Activated naive CD8-positive, alpha-beta T cell (primary cell): ENCODE measurements around the gene IFT43.

Source experiments
- H3K27ac Mint-ChIP-seq: one replicate; pipeline ENCODE4 v1.8.0; 2021; ENCODE audit warnings: mixed read lengths
- H3K27me3 Mint-ChIP-seq: one replicate; pipeline ENCODE4 v1.8.0; 2021; ENCODE audit warnings: mixed read lengths
- H3K36me3 Mint-ChIP-seq: one replicate; pipeline ENCODE4 v1.8.0; 2021; ENCODE audit warnings: mixed read lengths
- H3K4me1 Mint-ChIP-seq: one replicate; pipeline ENCODE4 v1.8.0; 2021; ENCODE audit warnings: low read depth, mixed read lengths
- H3K4me3 Mint-ChIP-seq: one replicate; pipeline ENCODE4 v1.8.0; 2021; ENCODE audit warnings: mild to moderate bottlenecking, mixed read lengths
- H3K9me3 Mint-ChIP-seq: one replicate; pipeline ENCODE4 v1.8.0; 2021; ENCODE audit warnings: low read depth, mixed read lengths

The IFT43 gene

GRCh38 chr14:75985618-75986438 is at the start of gene IFT43:
TSS of gene IFT43 (plus strand) at chr14:75985763. CDS start at chr14:75985787, 24 bp downstream.
- H3K27me3 Mint-ChIP-seq: no peaks in the 10 kb centered on the region

DNA sequence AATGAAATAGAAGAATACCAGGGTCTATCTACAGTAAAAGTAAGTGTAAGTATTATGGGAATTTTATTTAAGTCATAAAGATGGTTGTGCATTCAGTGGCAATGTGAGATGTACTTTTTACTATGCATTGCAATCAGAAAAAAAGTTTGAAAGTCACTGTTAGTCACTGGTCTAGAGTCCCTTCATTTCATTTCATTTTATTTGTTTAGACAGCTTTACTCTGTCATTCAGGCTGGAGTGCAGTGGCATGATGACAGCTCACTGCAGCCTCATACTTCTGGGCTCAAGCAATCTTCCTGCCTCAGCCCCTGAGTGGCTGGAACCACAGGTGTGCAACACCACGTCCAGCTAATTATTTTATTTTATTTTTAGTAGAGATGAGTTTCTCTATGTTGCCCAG is 46.4 kb upstream of the IFT43 start:
- no peak overlapping the region for H3K27ac Mint-ChIP-seq

More at GRCh38 chr14:75985618-75986438, at the start of gene IFT43:
- peaks cover 6% of the 10 kb centered on the region for H3K36me3 Mint-ChIP-seq
- H3K27ac Mint-ChIP-seq: no peak within 1 kb of the TSS
- peak within 1 kb of the TSS; percentile 86 for H3K4me3 Mint-ChIP-seq
- no peaks in the 10 kb centered on the region for H3K9me3 Mint-ChIP-seq
- H3K4me1 Mint-ChIP-seq: peaks cover 27% of the 10 kb centered on the region

GRCh38 chr14:75941030-75941429 is 44.5 kb upstream of the IFT43 start:
- Mint-ChIP-seq H3K27ac (no peak overlapping the region), H3K4me3 (no peak overlapping the region), H3K27me3 (no peaks in the 10 kb centered on the region), H3K4me1 (no peaks in the 10 kb centered on the region), H3K36me3 (peaks cover 11% of the 10 kb centered on the region), H3K9me3 (no peaks in the 10 kb centered on the region)

More for the DNA sequence above, 46.4 kb upstream of the IFT43 start:
- Mint-ChIP-seq H3K4me1 (no peaks in the 10 kb centered on the region), H3K4me3 (no peak overlapping the region), H3K36me3 (peaks cover 11% of the 10 kb centered on the region), H3K9me3 (no peaks in the 10 kb centered on the region), H3K27me3 (no peaks in the 10 kb centered on the region)

GRCh38 chr14:75944607-75945241 is 40.8 kb upstream of the IFT43 start:
- H3K4me1 Mint-ChIP-seq: no peaks in the 10 kb centered on the region
- no peak overlapping the region for H3K27ac Mint-ChIP-seq
- no peaks in the 10 kb centered on the region for H3K27me3 Mint-ChIP-seq
- H3K36me3 Mint-ChIP-seq: peaks cover 9% of the 10 kb centered on the region
- no peak overlapping the region for H3K4me3 Mint-ChIP-seq
- no peaks in the 10 kb centered on the region for H3K9me3 Mint-ChIP-seq

GRCh38 chr14:75946785-75947184 is 38.8 kb upstream of the IFT43 start:
- no peaks in the 10 kb centered on the region for H3K27me3 Mint-ChIP-seq
- peaks cover 9% of the 10 kb centered on the region for H3K36me3 Mint-ChIP-seq
- H3K9me3 Mint-ChIP-seq: peaks cover under 1% of the 10 kb centered on the region
- no peaks in the 10 kb centered on the region for H3K4me1 Mint-ChIP-seq
- no peak overlapping the region for H3K4me3 Mint-ChIP-seq
- H3K27ac Mint-ChIP-seq: no peak overlapping the region

- peaks cover 9% of the 10 kb centered on the region for H3K9me3 Mint-ChIP-seq
- H3K27ac Mint-ChIP-seq: no peak overlapping the region
- no peaks in the 10 kb centered on the region for H3K27me3 Mint-ChIP-seq
- peaks cover 8% of the 10 kb centered on the region for H3K36me3 Mint-ChIP-seq
- no peak overlapping the region for H3K4me3 Mint-ChIP-seq
- no peaks in the 10 kb centered on the region for H3K4me1 Mint-ChIP-seq
Observed at GRCh38 chr14:75952489-75952888, 33.1 kb upstream of the IFT43 start.

- Mint-ChIP-seq H3K9me3 (no peaks in the 10 kb centered on the region), H3K4me3 (no peak overlapping the region), H3K27ac (no peak overlapping the region), H3K27me3 (no peaks in the 10 kb centered on the region), H3K4me1 (no peaks in the 10 kb centered on the region), H3K36me3 (peaks cover 5% of the 10 kb centered on the region)
Observed at GRCh38 chr14:75959031-75959430, 26.5 kb upstream of the IFT43 start.

- H3K4me3 Mint-ChIP-seq: no peak overlapping the region
- H3K9me3 Mint-ChIP-seq: no peaks in the 10 kb centered on the region
- H3K27ac Mint-ChIP-seq: no peak overlapping the region
- no peaks in the 10 kb centered on the region for H3K27me3 Mint-ChIP-seq
- H3K4me1 Mint-ChIP-seq: no peaks in the 10 kb centered on the region
- peaks cover 3% of the 10 kb centered on the region for H3K36me3 Mint-ChIP-seq
Observed at GRCh38 chr14:75960231-75960630, 25.3 kb upstream of the IFT43 start.

DNA sequence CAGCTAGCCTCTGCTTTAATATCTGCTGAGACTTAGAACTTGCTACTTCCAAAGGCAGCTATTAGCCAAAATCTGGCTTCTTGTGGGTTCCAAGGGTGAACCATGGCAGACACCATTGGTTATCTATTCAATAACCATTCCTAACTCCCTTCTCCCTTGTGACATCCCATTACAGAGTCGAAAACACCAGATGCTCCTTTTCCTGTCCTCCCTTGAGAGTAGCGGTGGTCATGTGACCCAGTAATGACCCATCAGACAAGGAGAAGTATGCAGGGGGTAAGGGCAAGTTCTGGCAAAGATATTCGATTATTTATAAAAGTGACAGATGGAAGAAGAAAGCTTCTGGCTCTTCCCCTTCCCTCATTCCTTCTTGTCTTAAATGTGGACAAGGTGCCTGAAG is 23.9 kb upstream of the IFT43 start:
- no peak overlapping the region for H3K4me3 Mint-ChIP-seq
- peaks cover 12% of the 10 kb centered on the region for H3K36me3 Mint-ChIP-seq
- no peaks in the 10 kb centered on the region for H3K4me1 Mint-ChIP-seq
- no peak overlapping the region for H3K27ac Mint-ChIP-seq
- no peaks in the 10 kb centered on the region for H3K27me3 Mint-ChIP-seq
- no peaks in the 10 kb centered on the region for H3K9me3 Mint-ChIP-seq

DNA sequence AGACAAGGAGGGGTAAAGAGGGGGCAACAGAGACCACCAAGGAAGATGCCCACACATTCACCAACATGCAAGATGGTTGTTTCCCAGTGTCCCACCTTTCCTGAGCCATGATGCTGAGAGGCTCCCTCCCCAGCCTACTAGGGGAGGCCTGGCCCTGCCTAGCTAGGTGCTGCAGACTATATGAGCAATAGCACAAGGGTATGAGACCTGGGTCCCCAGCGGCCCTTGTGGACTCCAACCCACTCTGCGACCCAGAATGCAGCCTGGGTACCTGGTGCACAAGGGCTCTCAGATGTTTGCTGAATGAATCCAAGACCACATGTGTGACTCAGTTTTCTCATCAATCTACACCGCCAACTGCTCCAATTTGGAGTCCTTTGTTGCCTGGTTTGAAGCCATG is 17.7 kb upstream of the IFT43 start:
- H3K4me3 Mint-ChIP-seq: no peak overlapping the region
- H3K27me3 Mint-ChIP-seq: no peaks in the 10 kb centered on the region
- no peaks in the 10 kb centered on the region for H3K9me3 Mint-ChIP-seq
- H3K36me3 Mint-ChIP-seq: peaks cover 11% of the 10 kb centered on the region
- no peaks in the 10 kb centered on the region for H3K4me1 Mint-ChIP-seq
- no peak overlapping the region for H3K27ac Mint-ChIP-seq

DNA sequence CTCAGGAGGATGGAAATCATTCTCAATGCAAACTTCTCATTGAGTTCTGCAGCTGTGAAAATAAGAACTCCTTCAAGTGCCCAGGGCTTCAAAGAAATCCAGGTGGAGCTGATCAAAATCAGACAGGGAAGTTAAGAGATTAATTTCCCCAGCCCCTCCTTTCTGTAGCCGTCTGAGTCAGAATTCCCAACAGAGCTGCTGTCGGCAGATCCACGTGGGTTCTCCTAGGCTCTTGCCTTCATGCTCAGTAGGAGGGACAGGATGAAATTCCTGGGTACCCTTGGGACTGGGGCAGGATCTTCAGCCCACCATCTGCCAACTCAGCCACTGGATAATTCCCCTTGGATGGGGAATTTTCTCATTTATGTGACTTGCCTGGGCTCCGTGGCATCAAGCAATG is 17.1 kb upstream of the IFT43 start:
- Mint-ChIP-seq H3K36me3 (peaks cover 11% of the 10 kb centered on the region), H3K4me3 (no peak overlapping the region), H3K4me1 (no peaks in the 10 kb centered on the region), H3K27ac (no peak overlapping the region), H3K27me3 (no peaks in the 10 kb centered on the region), H3K9me3 (no peaks in the 10 kb centered on the region)

GRCh38 chr14:75969126-75969525 is 16.4 kb upstream of the IFT43 start:
- Mint-ChIP-seq H3K9me3 (no peaks in the 10 kb centered on the region), H3K4me1 (no peaks in the 10 kb centered on the region), H3K36me3 (peaks cover 11% of the 10 kb centered on the region), H3K27ac (no peak overlapping the region), H3K27me3 (no peaks in the 10 kb centered on the region), H3K4me3 (no peak overlapping the region)

- H3K27ac Mint-ChIP-seq: no peak overlapping the region
Observed at GRCh38 chr14:75969891-75970290, 15.7 kb upstream of the IFT43 start.

DNA sequence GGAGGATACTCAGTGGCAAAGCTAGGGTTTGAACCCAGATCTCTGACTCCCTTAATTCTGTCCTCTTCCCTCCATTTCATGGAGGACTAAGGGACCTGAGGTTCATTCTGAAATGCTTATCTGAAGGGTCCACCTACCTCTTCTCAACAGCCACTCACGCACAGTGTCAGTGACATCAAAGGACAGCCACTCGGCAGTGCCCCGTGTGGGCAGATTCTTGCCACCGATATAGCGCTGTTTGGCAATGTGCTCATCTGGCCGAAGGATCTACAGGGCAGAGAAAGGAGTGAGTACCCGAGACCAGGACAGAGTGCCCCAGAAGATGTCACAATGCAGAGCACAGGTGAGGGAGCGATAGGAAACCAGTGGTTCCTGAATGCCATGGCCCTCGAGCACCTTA is 14.6 kb upstream of the IFT43 start:
- Mint-ChIP-seq H3K36me3 (peaks cover 9% of the 10 kb centered on the region), H3K4me3 (no peak overlapping the region), H3K27me3 (no peaks in the 10 kb centered on the region), H3K4me1 (no peaks in the 10 kb centered on the region), H3K9me3 (no peaks in the 10 kb centered on the region), H3K27ac (no peak overlapping the region)

More at GRCh38 chr14:75969891-75970290, 15.7 kb upstream of the IFT43 start:
- H3K27me3 Mint-ChIP-seq: no peaks in the 10 kb centered on the region
- no peaks in the 10 kb centered on the region for H3K4me1 Mint-ChIP-seq
- no peaks in the 10 kb centered on the region for H3K9me3 Mint-ChIP-seq
- peaks cover 11% of the 10 kb centered on the region for H3K36me3 Mint-ChIP-seq
- no peak overlapping the region for H3K4me3 Mint-ChIP-seq

GRCh38 chr14:75971509-75971908 is 14.1 kb upstream of the IFT43 start:
- Mint-ChIP-seq H3K4me3 (no peak overlapping the region), H3K4me1 (no peaks in the 10 kb centered on the region), H3K27ac (no peak overlapping the region), H3K9me3 (no peaks in the 10 kb centered on the region), H3K27me3 (no peaks in the 10 kb centered on the region), H3K36me3 (peaks cover 4% of the 10 kb centered on the region)
